BE2C (cell line): ENCODE results near the gene ATP8B3.
A peak's percentile ranks its signal among the peaks of the same experiment; 100 is the strongest.

Experiments
- DNase-seq: peaks from one replicate; pipeline ENCODE4 v3.0.0-alpha.2; 2020
- H3K27me3 ChIP-seq: fragments of 250-450 bp; sonication (Bioruptor Pico); 2 replicates; pipeline ENCODE4 v1.5.1; 2020; ENCODE audit warnings: mild to moderate bottlenecking
- H3K36me3 ChIP-seq: fragments of 250-450 bp; sonication (Bioruptor Pico); 2 replicates; pipeline ENCODE4 v1.5.1; 2020; ENCODE audit warnings: mild to moderate bottlenecking
- H3K4me1 ChIP-seq: fragments of 250-450 bp; sonication (Bioruptor Pico); 2 replicates; pipeline ENCODE4 v1.5.1; 2020
- H3K4me3 ChIP-seq: 2 replicates; pipeline ENCODE4 v1.5.1; 2011; ENCODE audit warnings: low read depth, low read length
- H3K9me3 ChIP-seq: fragments of 250-450 bp; sonication (Bioruptor Pico); 2 replicates; pipeline ENCODE4 v1.5.1; 2020
- CTCF ChIP-seq: IDR thresholded peaks from 2 replicates; pipeline ENCODE4 v1.5.1; 2012; ENCODE audit warnings: mild to moderate bottlenecking, low read depth, low read length

Gene ATP8B3

GRCh38 chr19:1858412-1859081, 46.5 kb upstream of the ATP8B3 start:
- no peaks in the 10 kb centered on the region for H3K27me3 ChIP-seq

GRCh38 chr19:1857648-1858326, 45.7 kb upstream of the ATP8B3 start:
- peak overlapping the region; percentile 62 for H3K4me3 ChIP-seq
- DNase-seq, result no peak

More at GRCh38 chr19:1858412-1859081, 46.5 kb upstream of the ATP8B3 start:
- H3K9me3 ChIP-seq, result no peaks in the 10 kb centered on the region
- DNase-seq, result no peak
- no peak for TF ChIP-seq CTCF
- peaks cover 36% of the 10 kb centered on the region for H3K4me1 ChIP-seq
- no peak overlapping the region for H3K4me3 ChIP-seq
- peaks cover 4% of the 10 kb centered on the region for H3K36me3 ChIP-seq

GRCh38 chr19:1856698-1857603, 44.9 kb upstream of the ATP8B3 start:
- no peak for TF ChIP-seq CTCF
- peak overlapping the region; percentile 62 for H3K4me3 ChIP-seq
- DNase-seq, result peak; percentile 65
- peaks cover 4% of the 10 kb centered on the region for H3K36me3 ChIP-seq
- H3K4me1 ChIP-seq, result peaks cover 49% of the 10 kb centered on the region
- H3K9me3 ChIP-seq, result no peaks in the 10 kb centered on the region
- no peaks in the 10 kb centered on the region for H3K27me3 ChIP-seq

More at GRCh38 chr19:1857648-1858326, 45.7 kb upstream of the ATP8B3 start:
- H3K36me3 ChIP-seq, result peaks cover 4% of the 10 kb centered on the region
- no peaks in the 10 kb centered on the region for H3K27me3 ChIP-seq
- no peak for TF ChIP-seq CTCF
- peaks cover 41% of the 10 kb centered on the region for H3K4me1 ChIP-seq
- no peaks in the 10 kb centered on the region for H3K9me3 ChIP-seq

DNA sequence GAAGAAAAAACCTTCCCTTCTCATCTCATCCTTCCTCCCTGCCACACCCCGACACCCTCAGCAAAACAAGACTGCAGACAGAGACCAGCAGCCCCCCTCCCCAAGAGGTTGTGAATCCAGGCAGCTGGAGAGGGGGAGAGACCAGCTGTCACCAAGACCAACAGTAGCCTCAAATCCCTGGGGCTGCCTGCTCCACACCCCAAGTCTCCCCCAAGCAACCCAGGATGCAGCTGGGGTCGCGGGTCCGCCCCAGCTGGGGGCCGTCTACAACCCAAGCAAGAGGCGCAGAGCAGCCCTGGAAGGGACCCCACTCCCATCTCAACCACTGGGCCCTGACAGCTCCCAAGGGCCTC, 44.2 kb upstream of the ATP8B3 start:
- peaks cover 49% of the 10 kb centered on the region for H3K4me1 ChIP-seq
- DNase-seq, result no peak
- peak overlapping the region; percentile 62 for H3K4me3 ChIP-seq

DNA sequence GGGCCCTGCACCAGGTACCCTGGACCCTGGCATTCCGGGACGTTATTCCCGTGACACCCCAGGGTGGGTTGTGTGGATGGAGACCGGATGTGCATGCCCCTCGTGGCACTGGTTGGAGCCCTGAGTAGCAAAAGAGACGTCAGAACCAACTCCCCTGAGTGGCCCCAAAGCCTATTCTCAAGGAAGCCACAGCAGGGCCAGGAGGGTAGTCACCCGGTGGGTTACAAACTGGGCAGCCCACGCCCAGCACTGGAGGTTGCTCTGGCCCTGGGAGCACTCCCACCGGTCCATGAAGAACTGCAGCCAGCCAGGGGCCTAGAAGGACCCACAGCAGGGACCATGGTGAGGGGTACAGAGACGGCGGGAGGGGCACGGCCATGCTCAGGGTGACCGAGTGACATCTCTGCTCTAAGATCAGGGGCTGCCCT, 43.8 kb upstream of the ATP8B3 start:
- H3K36me3 ChIP-seq, result peaks cover 4% of the 10 kb centered on the region
- H3K4me1 ChIP-seq, result peaks cover 49% of the 10 kb centered on the region
- no peaks in the 10 kb centered on the region for H3K27me3 ChIP-seq
- no peaks in the 10 kb centered on the region for H3K9me3 ChIP-seq
- peak overlapping the region; percentile 62 for H3K4me3 ChIP-seq
- DNase-seq, result no peak
- TF ChIP-seq CTCF, result no peak

More for the DNA sequence above, 44.2 kb upstream of the ATP8B3 start:
- Histone ChIP-seq H3K36me3 (peaks cover 4% of the 10 kb centered on the region), H3K27me3 (no peaks in the 10 kb centered on the region), H3K9me3 (no peaks in the 10 kb centered on the region)
- TF ChIP-seq CTCF, result no peak
